HEK293 (cell line): ENCODE data around the gene PRAC2.

ENCODE experiments used
- BCL6B ChIP-seq: fragments of 450-650 bp; formaldehyde crosslinking; IDR thresholded peaks from 2 replicates; pipeline ENCODE4 v1.5.1; 2017; ENCODE audit warnings: missing biosample characterization, missing genetic modification characterization
- GLIS1 ChIP-seq: fragments of 450-650 bp; formaldehyde crosslinking; IDR thresholded peaks from 2 replicates; pipeline ENCODE4 v1.5.1; 2016; ENCODE audit warnings: missing biosample characterization, missing genetic modification characterization
- HOXC10 ChIP-seq: sonication (generic); formaldehyde crosslinking; IDR thresholded peaks from 2 replicates; pipeline ENCODE4 v1.8.1; 2023; ENCODE audit warnings: mild to moderate bottlenecking, missing genetic modification reagents
- KLF9 ChIP-seq: fragments of 450-650 bp; formaldehyde crosslinking; IDR thresholded peaks from 2 replicates; pipeline ENCODE4 v1.5.1; 2016; ENCODE audit warnings: missing biosample characterization, missing genetic modification characterization, low read depth
- PRDM1 ChIP-seq: fragments of 450-650 bp; formaldehyde crosslinking; IDR thresholded peaks from 2 replicates; pipeline ENCODE4; 2016; ENCODE audit warnings: missing biosample characterization, missing genetic modification characterization
- SETDB1 ChIP-seq: IDR thresholded peaks from one replicate; pipeline ENCODE4 v1.6.1; 2017; ENCODE audit warnings: mild to moderate bottlenecking, low read length, moderate library complexity, mixed read lengths; ENCODE audit not compliant: insufficient read length
- TCF7L2 ChIP-seq: IDR thresholded peaks from 2 replicates; pipeline ENCODE4 v1.6.1; 2011; ENCODE audit warnings: low read depth, mild to moderate bottlenecking, inconsistent platforms, low read length, moderate library complexity, borderline replicate concordance
- TSHZ1 ChIP-seq: fragments of 450-650 bp; formaldehyde crosslinking; IDR thresholded peaks from 2 replicates; pipeline ENCODE4 v1.5.1; 2016; ENCODE audit warnings: missing biosample characterization, missing genetic modification characterization, borderline replicate concordance
- ZBTB21 ChIP-seq: fragments of 450-650 bp; formaldehyde crosslinking; IDR thresholded peaks from 2 replicates; pipeline ENCODE4 v1.5.1; 2017; ENCODE audit warnings: missing biosample characterization, missing genetic modification characterization
- ZBTB7A ChIP-seq: fragments of 450-650 bp; formaldehyde crosslinking; IDR thresholded peaks from 2 replicates; pipeline ENCODE4 v1.5.1; 2016; ENCODE audit warnings: low read depth, missing biosample characterization, missing genetic modification characterization
- ZBTB8A ChIP-seq: fragments of 450-650 bp; formaldehyde crosslinking; IDR thresholded peaks from 2 replicates; pipeline ENCODE4 v1.5.1; 2016; ENCODE audit warnings: missing biosample characterization, missing genetic modification characterization
- ZNF140 ChIP-seq: fragments of 450-650 bp; formaldehyde crosslinking; IDR thresholded peaks from 2 replicates; pipeline ENCODE4 v1.5.1; 2016; ENCODE audit warnings: missing biosample characterization, missing genetic modification characterization
- ZNF155 ChIP-seq: fragments of 450-650 bp; formaldehyde crosslinking; IDR thresholded peaks from 2 replicates; pipeline ENCODE4 v1.5.1; 2016; ENCODE audit warnings: missing biosample characterization, missing genetic modification characterization
- ZNF174 ChIP-seq: fragments of 450-650 bp; formaldehyde crosslinking; IDR thresholded peaks from 2 replicates; pipeline ENCODE4 v1.5.0; 2017; ENCODE audit warnings: missing biosample characterization, mild to moderate bottlenecking, missing genetic modification characterization
- ZNF19 ChIP-seq: fragments of 450-650 bp; formaldehyde crosslinking; IDR thresholded peaks from 2 replicates; pipeline ENCODE4; 2016; ENCODE audit warnings: missing biosample characterization, missing genetic modification characterization, low read depth
- ZNF223 ChIP-seq: fragments of 450-650 bp; formaldehyde crosslinking; IDR thresholded peaks from 2 replicates; pipeline ENCODE4 v1.5.1; 2016; ENCODE audit warnings: missing biosample characterization, missing genetic modification characterization
- ZNF362 ChIP-seq: fragments of 450-650 bp; formaldehyde crosslinking; IDR thresholded peaks from 2 replicates; pipeline ENCODE4 v1.5.1; 2016; ENCODE audit warnings: missing biosample characterization, missing genetic modification characterization
- ZNF404 ChIP-seq: fragments of 450-650 bp; formaldehyde crosslinking; IDR thresholded peaks from 2 replicates; pipeline ENCODE4 v1.5.1; 2017; ENCODE audit warnings: missing biosample characterization, missing genetic modification characterization
- ZNF514 ChIP-seq: fragments of 450-650 bp; formaldehyde crosslinking; IDR thresholded peaks from 2 replicates; pipeline ENCODE4 v1.5.1; 2016; ENCODE audit warnings: missing biosample characterization, missing genetic modification characterization
- ZNF529 ChIP-seq: fragments of 450-650 bp; formaldehyde crosslinking; IDR thresholded peaks from 2 replicates; pipeline ENCODE4 v1.5.1; 2017; ENCODE audit warnings: missing genetic modification characterization, missing biosample characterization; ENCODE audit not compliant: insufficient replicate concordance
- ZNF596 ChIP-seq: fragments of 450-650 bp; IDR thresholded peaks from 2 replicates; pipeline ENCODE4 v1.5.0; 2018; ENCODE audit warnings: missing biosample characterization, mild to moderate bottlenecking, missing genetic modification characterization, moderate library complexity
- ZNF610 ChIP-seq: fragments of 450-650 bp; formaldehyde crosslinking; IDR thresholded peaks from 2 replicates; pipeline ENCODE4 v1.5.1; 2016; ENCODE audit warnings: missing biosample characterization, missing genetic modification characterization, borderline replicate concordance
- ZNF621 ChIP-seq: fragments of 450-650 bp; formaldehyde crosslinking; IDR thresholded peaks from 2 replicates; pipeline ENCODE4 v1.5.1; 2017; ENCODE audit warnings: missing biosample characterization, missing genetic modification characterization
- ZNF626 ChIP-seq: fragments of 450-650 bp; sonication (Bioruptor Pico); formaldehyde crosslinking; IDR thresholded peaks from 2 replicates; pipeline ENCODE4 v1.5.1; 2018; ENCODE audit warnings: missing biosample characterization, missing genetic modification characterization, inconsistent platforms
- ZNF660 ChIP-seq: fragments of 450-650 bp; IDR thresholded peaks from 2 replicates; pipeline ENCODE4 v1.5.1; 2018; ENCODE audit warnings: missing biosample characterization, mild to moderate bottlenecking, missing genetic modification characterization
- ZNF785 ChIP-seq: fragments of 450-650 bp; formaldehyde crosslinking; IDR thresholded peaks from 2 replicates; pipeline ENCODE4 v1.5.1; 2016; ENCODE audit warnings: missing biosample characterization, missing genetic modification characterization
- ZNF837 ChIP-seq: fragments of 450-650 bp; formaldehyde crosslinking; IDR thresholded peaks from 2 replicates; pipeline ENCODE4 v1.5.1; 2016; ENCODE audit warnings: missing biosample characterization, missing genetic modification characterization
- TF ChIP-seq, protein P1 (sequence below): fragments of 450-650 bp; formaldehyde crosslinking; IDR thresholded peaks from 2 replicates; pipeline ENCODE4 v1.5.1; 2017; ENCODE audit warnings: missing biosample characterization, missing genetic modification characterization
- TF ChIP-seq, protein P2 (sequence below): fragments of 450-650 bp; formaldehyde crosslinking; IDR thresholded peaks from 2 replicates; pipeline ENCODE4 v1.5.1; 2016; ENCODE audit warnings: missing biosample characterization, missing genetic modification characterization

The PRAC2 gene

DNA sequence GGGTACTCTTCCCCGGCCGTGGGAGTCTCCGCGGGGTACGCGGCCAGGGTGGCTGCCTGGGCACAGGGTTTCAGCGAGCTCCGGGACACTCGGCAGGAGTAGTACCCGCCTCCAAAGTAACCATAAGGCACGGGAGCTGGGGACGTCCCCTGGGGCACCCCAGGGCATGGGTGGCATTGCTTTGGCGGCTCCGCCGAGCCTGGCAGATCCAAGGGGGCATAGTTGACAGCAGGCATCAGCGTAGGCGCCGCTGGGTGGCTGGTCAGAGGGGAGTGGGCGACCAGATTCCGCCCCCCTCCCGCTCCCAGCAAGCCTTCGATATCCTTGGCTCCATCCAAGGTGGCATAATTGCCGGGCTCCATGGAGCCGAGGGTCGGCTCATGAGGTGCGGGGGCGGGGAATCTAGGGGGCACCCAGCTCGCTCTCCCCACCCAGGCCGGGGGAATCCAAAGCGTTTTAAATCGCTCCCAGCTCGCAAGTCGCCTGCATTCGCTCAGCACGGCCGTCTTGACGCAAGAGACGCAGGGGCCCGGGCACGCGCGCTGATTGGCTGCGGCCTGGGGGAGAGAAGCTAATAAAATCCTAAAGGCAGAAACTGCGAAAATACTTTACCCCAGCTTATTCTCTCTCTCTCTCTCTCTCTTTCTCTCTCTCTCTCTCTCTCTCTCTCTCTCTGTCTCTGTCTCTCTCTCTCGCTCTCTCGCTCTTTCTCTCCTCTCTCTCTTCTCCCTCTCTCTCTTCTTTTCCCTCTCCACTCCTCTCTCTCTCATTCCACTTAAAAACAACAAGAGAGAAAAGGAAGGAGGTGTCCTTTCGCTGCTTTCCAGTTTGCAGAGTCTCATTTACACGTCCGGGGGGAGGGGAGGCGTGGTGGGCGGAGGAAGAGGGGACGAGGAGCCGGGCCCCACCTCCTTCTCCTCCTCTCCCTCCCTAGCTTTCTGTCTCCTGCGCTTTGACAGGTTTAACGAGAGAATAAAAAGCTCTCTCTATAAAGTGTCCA lies 5.5 kb downstream of the PRAC2 start, which contains the start of gene HOXB13 (continued):
- no peak for TF ChIP-seq ZNF626 (tag by site-specific recombination)
- TF ChIP-seq ZNF596 (tag by site-specific recombination): peak; percentile 100
- TF ChIP-seq ZNF621: no peak
- TF ChIP-seq TCF7L2: no peak
- peak; percentile 93 for TF ChIP-seq ZBTB21 (tag by site-specific recombination)
- 0 out of 2 replicates have a peak, but pooled peaks have one; percentile 7 for TF ChIP-seq ZNF660
- TF ChIP-seq ZNF174 (tag by site-specific recombination): no peak
- TF ChIP-seq ZNF529: no peak
- no peak for TF ChIP-seq HOXC10 (CRISPR knock-in tag)
- peak; percentile 67 for TF ChIP-seq ZBTB8A (tag by site-specific recombination)
- no peak for TF ChIP-seq ZNF837
- TF ChIP-seq GLIS1: peak; percentile 53
- TF ChIP-seq ZNF514 (tag by site-specific recombination): no peak
- peak; percentile 99 for TF ChIP-seq PRDM1
- TF ChIP-seq, protein P1, sequence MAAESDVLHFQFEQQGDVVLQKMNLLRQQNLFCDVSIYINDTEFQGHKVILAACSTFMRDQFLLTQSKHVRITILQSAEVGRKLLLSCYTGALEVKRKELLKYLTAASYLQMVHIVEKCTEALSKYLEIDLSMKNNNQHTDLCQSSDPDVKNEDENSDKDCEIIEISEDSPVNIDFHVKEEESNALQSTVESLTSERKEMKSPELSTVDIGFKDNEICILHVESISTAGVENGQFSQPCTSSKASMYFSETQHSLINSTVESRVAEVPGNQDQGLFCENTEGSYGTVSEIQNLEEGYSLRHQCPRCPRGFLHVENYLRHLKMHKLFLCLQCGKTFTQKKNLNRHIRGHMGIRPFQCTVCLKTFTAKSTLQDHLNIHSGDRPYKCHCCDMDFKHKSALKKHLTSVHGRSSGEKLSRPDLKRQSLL (tag by site-specific recombination): no peak
- TF ChIP-seq ZNF155: peak; percentile 81; the same call in 1 of the 2 replicates
- no peak for TF ChIP-seq SETDB1
- peak; percentile 46; the same call in 1 of the 2 replicates for TF ChIP-seq ZNF140
- peak; percentile 91 for TF ChIP-seq KLF9 (tag by site-specific recombination)
- peak; percentile 78 for TF ChIP-seq TSHZ1 (tag by site-specific recombination)
- TF ChIP-seq ZNF19 (tag by site-specific recombination): peak; percentile 98
- 0 out of 2 replicates have a peak, but pooled peaks have one; percentile 75 for TF ChIP-seq ZNF785 (tag by site-specific recombination)
- TF ChIP-seq, protein P2, sequence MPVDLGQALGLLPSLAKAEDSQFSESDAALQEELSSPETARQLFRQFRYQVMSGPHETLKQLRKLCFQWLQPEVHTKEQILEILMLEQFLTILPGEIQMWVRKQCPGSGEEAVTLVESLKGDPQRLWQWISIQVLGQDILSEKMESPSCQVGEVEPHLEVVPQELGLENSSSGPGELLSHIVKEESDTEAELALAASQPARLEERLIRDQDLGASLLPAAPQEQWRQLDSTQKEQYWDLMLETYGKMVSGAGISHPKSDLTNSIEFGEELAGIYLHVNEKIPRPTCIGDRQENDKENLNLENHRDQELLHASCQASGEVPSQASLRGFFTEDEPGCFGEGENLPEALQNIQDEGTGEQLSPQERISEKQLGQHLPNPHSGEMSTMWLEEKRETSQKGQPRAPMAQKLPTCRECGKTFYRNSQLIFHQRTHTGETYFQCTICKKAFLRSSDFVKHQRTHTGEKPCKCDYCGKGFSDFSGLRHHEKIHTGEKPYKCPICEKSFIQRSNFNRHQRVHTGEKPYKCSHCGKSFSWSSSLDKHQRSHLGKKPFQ: peak; percentile 83
- TF ChIP-seq ZNF610 (tag by site-specific recombination): peak; percentile 87
- TF ChIP-seq ZBTB7A (tag by site-specific recombination): no peak
- peak; percentile 77; the same call in 1 of the 2 replicates for TF ChIP-seq BCL6B (tag by site-specific recombination)
- TF ChIP-seq ZNF362: no peak
- no peak for TF ChIP-seq ZNF404
- TF ChIP-seq ZNF223 (tag by site-specific recombination): no peak
